CD4-positive, alpha-beta memory T cell (primary cell): ENCODE measurements around the gene KIF18A. TPM values are rescaled to one million over a fixed set of nuclear protein-coding genes. Genes with fewer than 3 reads are reported as not detected.
"Not testable (repeated sequence)": the region's sequence is repeated elsewhere in the genome, so short reads cannot be mapped to it uniquely, and the experiment has no call there.

ENCODE experiments used
- CTCF ChIA-PET: fragments of 350-600 bp; sonication (Branson Sonifier 250); formaldehyde crosslinking; loops from one replicate; lab custom pipeline; 2021; ENCODE audit warnings: inconsistent platforms; ENCODE audit not compliant: partially characterized antibody; lab: Charles Lee
- POLR2A ChIA-PET: fragments of 350-600 bp; sonication (Branson Sonifier 250); formaldehyde crosslinking; loops from one replicate; lab custom pipeline; 2021; ENCODE audit not compliant: partially characterized antibody; lab: Charles Lee
- DNase-seq, 5 donors: peaks; one replicate each; pipeline versions ENCODE4 v3.0.0 to v3.0.0-alpha.2; 2020 to 2022; ENCODE audit warnings: mixed read lengths in 1 of 5
- H3K27ac ChIP-seq: one replicate; pipeline ENCODE4 v1.7.0; 2013; ENCODE audit warnings: low read depth, low read length
- H3K27me3 ChIP-seq: 2 replicates; pipeline ENCODE4 v1.7.0; 2013; ENCODE audit warnings: mild to moderate bottlenecking, low read length, moderate library complexity; ENCODE audit not compliant: insufficient read depth
- H3K36me3 ChIP-seq: 2 replicates; pipeline ENCODE4 v1.7.0; 2013; ENCODE audit warnings: mild to moderate bottlenecking, low read length, moderate library complexity; ENCODE audit not compliant: insufficient read depth
- H3K4me1 ChIP-seq: 2 replicates; pipeline ENCODE4 v1.7.0; 2013; ENCODE audit warnings: mild to moderate bottlenecking, low read length, moderate library complexity; ENCODE audit not compliant: insufficient read depth
- H3K4me3 ChIP-seq, 2 donors: one replicate each; pipeline ENCODE4 v1.7.0; 2013; ENCODE audit warnings: low read length in 2 of 2, mild to moderate bottlenecking in 1 of 2
- H3K9me3 ChIP-seq, 2 donors: one replicate each; pipeline ENCODE4 v1.7.0; 2013; ENCODE audit warnings: low read length in 2 of 2, control low read depth in 1 of 2; ENCODE audit not compliant: control insufficient read depth in 1 of 2
- H3K27ac Mint-ChIP-seq, 7 donors: one replicate each; pipeline ENCODE4 v1.8.0; 2020 to 2021; ENCODE audit warnings: mixed read lengths in 7 of 7, mild to moderate bottlenecking in 6 of 7, inconsistent platforms in 3 of 7, moderate library complexity in 3 of 7
- H3K27me3 Mint-ChIP-seq, 2 donors: one replicate each; pipeline ENCODE4 v1.8.0; 2020 to 2021; ENCODE audit warnings: mixed read lengths in 2 of 2
- H3K36me3 Mint-ChIP-seq, 2 donors: one replicate each; pipeline ENCODE4 v1.8.0; 2020 to 2021; ENCODE audit warnings: mixed read lengths in 2 of 2, inconsistent platforms in 1 of 2, mild to moderate bottlenecking in 1 of 2
- H3K4me1 Mint-ChIP-seq, 4 donors: one replicate each; pipeline ENCODE4 v1.8.0; 2020 to 2021; ENCODE audit warnings: mixed read lengths in 4 of 4, mild to moderate bottlenecking in 1 of 4
- H3K4me3 Mint-ChIP-seq, 8 donors: one replicate each; pipeline ENCODE4 v1.8.0; 2020 to 2021; ENCODE audit warnings: mixed read lengths in 8 of 8, mild to moderate bottlenecking in 7 of 8, moderate library complexity in 6 of 8, inconsistent platforms in 3 of 8
- H3K9me3 Mint-ChIP-seq, 8 donors: one replicate each; pipeline ENCODE4 v1.8.0; 2020 to 2021; ENCODE audit warnings: mixed read lengths in 8 of 8, mild to moderate bottlenecking in 5 of 8, inconsistent platforms in 3 of 8, moderate library complexity in 1 of 8
- intact Hi-C: fragments of 100-400 bp; cut with micrococcal nuclease; formaldehyde crosslinking; loops from one replicate; pipeline ENCODE4 v1.15.1; 2023
- polyA plus RNA-seq, 2 donors: library from polyadenylated mRNA; unstranded; fragments of 300-500 nt; fragmentation: Illumina TruSeq; gene quantifications; one replicate each; pipeline ENCODE4 v1.2.3, GENCODE V29; 2021
- total RNA-seq, 2 experiments: library from RNA; stranded (reverse); gene quantifications; one replicate each; pipeline ENCODE4 v1.2.3, GENCODE V29; 2021

Gene KIF18A
- total and polyA plus RNA-seq, 4 experiments from 2014 or later = 0.50 to 1.7 (median 0.93) TPM

- no peaks in the 10 kb centered on the region for H3K36me3 Mint-ChIP-seq
- Histone ChIP-seq H3K27me3 (no peaks in the 10 kb centered on the region), H3K4me3 (no peak overlapping the region), H3K36me3 (no peaks in the 10 kb centered on the region), H3K9me3 (no peaks in the 10 kb centered on the region), H3K4me1 (peaks cover 10% of the 10 kb centered on the region), H3K27ac (no peak overlapping the region)
- H3K4me1 Mint-ChIP-seq = peaks cover 3 to 14% (median 9%) of the 10 kb centered on the region in 4 donors
- peak overlapping the region in 4 of 7 donors; percentile 5 to 37 (median 21) for H3K27ac Mint-ChIP-seq
- no peak for DNase-seq
- no peaks in the 10 kb centered on the region for H3K9me3 Mint-ChIP-seq
- CTCF ChIA-PET = no interaction called here
- POLR2A ChIA-PET = no interaction called here
- H3K4me3 Mint-ChIP-seq = peak overlapping the region in 1 of 8 donors; percentile 11
- H3K27me3 Mint-ChIP-seq = no peaks in the 10 kb centered on the region
- intact Hi-C loops = no loop called here
These were observed 8.2 kb downstream of the KIF18A start for GRCh38 chr11:28099715-28100114.

GRCh38 chr11:28098257-28098656, 9.7 kb downstream of the KIF18A start:
- no peak for DNase-seq
- H3K36me3 Mint-ChIP-seq = no peaks in the 10 kb centered on the region
- H3K27ac Mint-ChIP-seq = no peak overlapping the region
- intact Hi-C loops = no loop called here
- no peaks in the 10 kb centered on the region for H3K27me3 ChIP-seq
- H3K4me1 ChIP-seq = peaks cover 3% of the 10 kb centered on the region
- no peaks in the 10 kb centered on the region for H3K27me3 Mint-ChIP-seq
- H3K9me3 Mint-ChIP-seq = no peaks in the 10 kb centered on the region
- CTCF ChIA-PET = no interaction called here
- H3K27ac ChIP-seq = no peak overlapping the region
- H3K4me3 ChIP-seq = no peak overlapping the region
- POLR2A ChIA-PET = no interaction called here
- no peaks in the 10 kb centered on the region for H3K36me3 ChIP-seq
- no peaks in the 10 kb centered on the region for H3K9me3 ChIP-seq
- H3K4me1 Mint-ChIP-seq = peaks cover 3 to 10% (median 7%) of the 10 kb centered on the region in 4 donors
- H3K4me3 Mint-ChIP-seq = no peak overlapping the region

- no peak overlapping the region for H3K27ac Mint-ChIP-seq
- Histone ChIP-seq H3K27me3 (no peaks in the 10 kb centered on the region), H3K27ac (no peak overlapping the region), H3K9me3 (no peaks in the 10 kb centered on the region), H3K36me3 (no peaks in the 10 kb centered on the region), H3K4me1 (no peaks in the 10 kb centered on the region), H3K4me3 (no peak overlapping the region)
- H3K4me3 Mint-ChIP-seq = no peak overlapping the region
- H3K4me1 Mint-ChIP-seq = peaks cover 0 to 4% (median 2%) of the 10 kb centered on the region in 4 donors
- ChIA-PET CTCF (no interaction called here), POLR2A (interaction anchor here (0.7 kb wide), 1 partner anchor 22 kb away, joined by 3 read pairs; no protein-coding TSS in a partner anchor)
- H3K9me3 Mint-ChIP-seq = no peaks in the 10 kb centered on the region
- intact Hi-C loops = no loop called here
- no peaks in the 10 kb centered on the region for H3K36me3 Mint-ChIP-seq
- no peak for DNase-seq
- H3K27me3 Mint-ChIP-seq = no peaks in the 10 kb centered on the region
These were observed 15.2 kb downstream of the KIF18A start for GRCh38 chr11:28092786-28093185.

GRCh38 chr11:28090052-28090749, 17.8 kb downstream of the KIF18A start:
- no peaks in the 10 kb centered on the region for H3K36me3 Mint-ChIP-seq
- H3K9me3 ChIP-seq = no peaks in the 10 kb centered on the region
- POLR2A ChIA-PET = no interaction called here
- H3K9me3 Mint-ChIP-seq = no peaks in the 10 kb centered on the region
- peaks cover 0 to 2% (median under 1%) of the 10 kb centered on the region in 4 donors for H3K4me1 Mint-ChIP-seq
- no peaks in the 10 kb centered on the region for H3K27me3 Mint-ChIP-seq
- no peaks in the 10 kb centered on the region for H3K27me3 ChIP-seq
- H3K4me3 ChIP-seq = no peak overlapping the region
- H3K27ac Mint-ChIP-seq = no peak overlapping the region
- no peaks in the 10 kb centered on the region for H3K4me1 ChIP-seq
- intact Hi-C loops = no loop called here
- no peaks in the 10 kb centered on the region for H3K36me3 ChIP-seq
- CTCF ChIA-PET = no interaction called here
- no peak for DNase-seq
- H3K27ac ChIP-seq = no peak overlapping the region
- no peak overlapping the region for H3K4me3 Mint-ChIP-seq

- POLR2A ChIA-PET = no interaction called here
These were observed 18.6 kb downstream of the KIF18A start for GRCh38 chr11:28089378-28089777.

GRCh38 chr11:28087693-28088092, 20.3 kb downstream of the KIF18A start:
- H3K27ac Mint-ChIP-seq, H3K4me1 ChIP-seq, H3K4me3 Mint-ChIP-seq, H3K9me3 ChIP-seq, H3K9me3 Mint-ChIP-seq, H3K4me1 Mint-ChIP-seq, H3K4me3 ChIP-seq, H3K27ac ChIP-seq, H3K36me3 ChIP-seq, POLR2A ChIA-PET, H3K27me3 Mint-ChIP-seq, DNase-seq, CTCF ChIA-PET, H3K27me3 ChIP-seq, intact Hi-C loops, H3K36me3 Mint-ChIP-seq: not testable (repeated sequence)

More at GRCh38 chr11:28089378-28089777, 18.6 kb downstream of the KIF18A start:
- H3K4me1 ChIP-seq = no peaks in the 10 kb centered on the region
- H3K36me3 Mint-ChIP-seq = no peaks in the 10 kb centered on the region
- H3K9me3 Mint-ChIP-seq = no peaks in the 10 kb centered on the region
- H3K4me3 Mint-ChIP-seq = no peak overlapping the region
- H3K27me3 Mint-ChIP-seq = no peaks in the 10 kb centered on the region
- intact Hi-C loops = no loop called here
- H3K36me3 ChIP-seq = no peaks in the 10 kb centered on the region
- H3K4me1 Mint-ChIP-seq = no peaks in the 10 kb centered on the region
- H3K4me3 ChIP-seq = no peak overlapping the region
- H3K27me3 ChIP-seq = no peaks in the 10 kb centered on the region
- H3K27ac Mint-ChIP-seq = no peak overlapping the region
- CTCF ChIA-PET = no interaction called here
- no peak overlapping the region for H3K27ac ChIP-seq
- no peak for DNase-seq
- no peaks in the 10 kb centered on the region for H3K9me3 ChIP-seq

- H3K4me1 ChIP-seq, H3K4me1 Mint-ChIP-seq, H3K27me3 Mint-ChIP-seq, DNase-seq, POLR2A ChIA-PET, H3K27ac Mint-ChIP-seq, H3K36me3 ChIP-seq, H3K27ac ChIP-seq, H3K4me3 ChIP-seq, CTCF ChIA-PET, H3K9me3 Mint-ChIP-seq, H3K27me3 ChIP-seq, H3K4me3 Mint-ChIP-seq, H3K9me3 ChIP-seq, H3K36me3 Mint-ChIP-seq, intact Hi-C loops: not testable (repeated sequence)
These were observed 20.8 kb downstream of the KIF18A start for GRCh38 chr11:28087192-28087591.
